B cell (primary cell): ENCODE measurements around the gene NOS3. TPM values are rescaled to one million over a fixed set of nuclear protein-coding genes. Genes with fewer than 3 reads are reported as not detected.

ENCODE experiments used
- ATAC-seq: fragments of 200-7000 bp; cut with Tn5 transposase; one replicate; pipeline ENCODE4 v1.10.0; 2021; ENCODE audit warnings: low read depth, mild to moderate bottlenecking, moderate number of reproducible peaks, moderate library complexity
- CTCF ChIA-PET: fragments of 350-600 bp; sonication (Branson Sonifier 250); formaldehyde crosslinking; loops from one replicate; lab custom pipeline; 2021; ENCODE audit warnings: antibody characterized with exemption, inconsistent platforms; lab: Charles Lee
- POLR2A ChIA-PET: fragments of 350-600 bp; sonication (Branson Sonifier 250); formaldehyde crosslinking; loops from one replicate; lab custom pipeline; 2021; ENCODE audit warnings: antibody characterized with exemption; lab: Charles Lee
- DNase-seq: peaks from one replicate; pipeline ENCODE4 v3.0.0; 2013
- H2AFZ ChIP-seq: 2 replicates; pipeline ENCODE4 v1.6.1; 2012; ENCODE audit warnings: mild to moderate bottlenecking, low read depth, low read length; ENCODE audit not compliant: insufficient read depth, poor library complexity, severe bottlenecking
- H3K27ac ChIP-seq, 2 donors: 1 replicate in 1 of 2; 2 replicates in 1 of 2; pipeline ENCODE4 v1.5.1; 2012 to 2013; ENCODE audit warnings: low read length in 2 of 2, mild to moderate bottlenecking in 2 of 2, moderate library complexity in 1 of 2
- H3K27me3 ChIP-seq, 4 experiments: fragments of 200-600 bp in 1 of 4; sonication (generic) in 1 of 4; replicated peaks in 1 of 4; 1 replicate in 2 of 4; 2 replicates in 2 of 4; pipeline versions ENCODE4 v1.6.1 to v1.7.0; 2013 to 2016; ENCODE audit warnings: low read length in 3 of 4, mild to moderate bottlenecking in 2 of 4, mixed read lengths in 1 of 4, moderate library complexity in 1 of 4; ENCODE audit not compliant: insufficient read depth in 4 of 4, control insufficient read depth in 3 of 4; ENCODE audit errors: control extremely low read depth in 1 of 4
- H3K36me3 ChIP-seq, 2 experiments: replicated peaks in 1 of 2; 1 replicate in 1 of 2; 2 replicates in 1 of 2; pipeline versions ENCODE4 v1.6.1 to v1.7.1; 2013; ENCODE audit warnings: low read length in 1 of 2; ENCODE audit not compliant: insufficient read depth in 2 of 2, control insufficient read depth in 1 of 2; ENCODE audit errors: control extremely low read depth in 1 of 2, extremely low read depth in 1 of 2
- H3K4me1 ChIP-seq, 2 donors: fragments of 200-600 bp in 1 of 2; sonication (generic) in 1 of 2; 1 replicate in 1 of 2; 2 replicates in 1 of 2; pipeline versions ENCODE4 v1.5.1 to v1.6.1; 2013 to 2017; ENCODE audit warnings: low read length in 2 of 2; ENCODE audit not compliant: control insufficient read depth in 2 of 2, insufficient read depth in 2 of 2
- H3K4me2 ChIP-seq: replicated peaks from 2 replicates; pipeline ENCODE3; 2012; ENCODE audit warnings: mild to moderate bottlenecking, low read depth, low read length; ENCODE audit not compliant: poor library complexity, severe bottlenecking
- H3K4me3 ChIP-seq, 5 experiments: fragments of 200-600 bp in 1 of 5; sonication (generic) in 1 of 5; 1 replicate in 3 of 5; 2 replicates in 2 of 5; pipeline versions ENCODE4 v1.5.1 to v1.7.0; 2011 to 2016; ENCODE audit warnings: low read length in 4 of 5, mild to moderate bottlenecking in 4 of 5, low read depth in 2 of 5, control low read depth in 1 of 5, moderate library complexity in 1 of 5; ENCODE audit not compliant: insufficient read depth in 1 of 5; ENCODE audit errors: control extremely low read depth in 1 of 5, extremely low read depth in 1 of 5
- H3K79me2 ChIP-seq: fragments of 200-600 bp; sonication (generic); one replicate; pipeline ENCODE4 v1.6.0; 2016; ENCODE audit warnings: low read length; ENCODE audit not compliant: control insufficient read depth, insufficient read depth
- H3K9ac ChIP-seq: fragments of 200-600 bp; sonication (generic); 2 replicates; pipeline ENCODE4 v1.6.1; 2017; ENCODE audit warnings: mild to moderate bottlenecking, low read length, moderate library complexity
- H3K9me3 ChIP-seq, 3 donors: one replicate each; pipeline versions ENCODE4 v1.6.1 to v1.7.1; 2013; ENCODE audit warnings: low read length in 2 of 3; ENCODE audit not compliant: control insufficient read depth in 2 of 3, insufficient read depth in 1 of 3; ENCODE audit errors: control extremely low read depth in 1 of 3
- H4K20me1 ChIP-seq: 2 replicates; pipeline ENCODE4 v1.6.0; 2012; ENCODE audit warnings: mild to moderate bottlenecking, low read length; ENCODE audit not compliant: insufficient read depth, control insufficient read depth, poor library complexity, severe bottlenecking
- H3K27ac Mint-ChIP-seq: one replicate; pipeline ENCODE4 v1.8.0; 2021; ENCODE audit warnings: mixed read lengths
- H3K27me3 Mint-ChIP-seq: one replicate; pipeline ENCODE4 v1.8.0; 2021; ENCODE audit warnings: mixed read lengths
- H3K4me1 Mint-ChIP-seq: one replicate; pipeline ENCODE4 v1.8.0; 2021; ENCODE audit warnings: mixed read lengths
- H3K4me3 Mint-ChIP-seq: one replicate; pipeline ENCODE4 v1.8.0; 2021; ENCODE audit warnings: mixed read lengths
- H3K9me3 Mint-ChIP-seq: one replicate; pipeline ENCODE4 v1.8.0; 2022; ENCODE audit warnings: mixed read lengths; ENCODE audit not compliant: insufficient read depth
- EZH2 ChIP-seq: IDR thresholded peaks from 2 replicates; pipeline ENCODE4 v1.6.1; 2012; ENCODE audit warnings: borderline replicate concordance, low read depth, mild to moderate bottlenecking, moderate library complexity, low read length; ENCODE audit not compliant: insufficient read depth, poor library complexity, severe bottlenecking
- WGBS: methylation state at CpG from one replicate; pipeline ENCODE4 v1.1.5; 2013; ENCODE audit warnings: missing lambda C conversion rate; ENCODE audit not compliant: insufficient coverage; 5-methylcytosine and 5-hydroxymethylcytosine counted together
- intact Hi-C: fragments of 100-400 bp; cut with micrococcal nuclease; formaldehyde crosslinking; loops from one replicate; pipeline ENCODE4 v1.10.0; 2022
- polyA plus RNA-seq: library from polyadenylated mRNA; depleted of rRNA; stranded (reverse); fragments of >200 nt; gene quantifications from 2 replicates; pipeline ENCODE4 v1.2.3, GENCODE V29; 2012
- total RNA-seq, 2 donors: library from RNA; stranded (reverse); fragments of 120-200 nt in 1 of 2; gene quantifications; 1 replicate in 1 of 2; 2 replicates in 1 of 2; pipeline versions ENCODE4 v1.2.3 to v1.2.4, GENCODE V29; 2013 to 2022
- TF ChIP-seq, protein P1 (sequence below): fragments of 200-600 bp; IDR thresholded peaks from one replicate; pipeline ENCODE4 v1.8.0; 2022; ENCODE audit warnings: antibody characterized with exemption, mild to moderate bottlenecking

The NOS3 gene
- total and polyA plus RNA-seq, 2 donors (not counting 1 experiment from before 2014, with no cell fraction given), result 0.39 to 0.54 TPM

- ChIA-PET POLR2A (no interaction called here), CTCF (interaction anchor here (0.8 to 1.9 kb wide), 4 partner anchors 9 to 32 kb away, joined by 3 to 8 read pairs (median 3); no protein-coding TSS in a partner anchor)
- DNase-seq (peak; percentile 12), ATAC-seq (no peak)
- H3K4me2 ChIP-seq, result peak overlapping the region; percentile 35
- peak overlapping the region; percentile 59 for H2AFZ ChIP-seq
- H3K27ac Mint-ChIP-seq, result no peak overlapping the region
- no peak overlapping the region for H3K4me3 Mint-ChIP-seq
- H3K27me3 ChIP-seq, result peaks cover 0 to 36% (median 4%) of the 10 kb centered on the region in 4 experiments
- 34% methylated on average over 15 of the region's 19 CpGs for WGBS
- H4K20me1 ChIP-seq, result no peaks in the 10 kb centered on the region
- H3K9me3 ChIP-seq, result peaks cover 0 to 31% (median 5%) of the 10 kb centered on the region in 3 donors
- intact Hi-C loops, result no loop called here
- no peak overlapping the region for H3K27ac ChIP-seq
- peaks cover 29% of the 10 kb centered on the region for H3K27me3 Mint-ChIP-seq
- no peak overlapping the region for H3K9ac ChIP-seq
- peaks cover 4% of the 10 kb centered on the region for H3K4me1 Mint-ChIP-seq
- H3K36me3 ChIP-seq, result no peaks in the 10 kb centered on the region
- no peak overlapping the region for H3K4me3 ChIP-seq
- peaks cover 3% of the 10 kb centered on the region for H3K9me3 Mint-ChIP-seq
- H3K4me1 ChIP-seq, result peaks cover 0 to 14% of the 10 kb centered on the region in 2 donors
- no peaks in the 10 kb centered on the region for H3K79me2 ChIP-seq
- TF ChIP-seq EZH2, result no peak
- TF ChIP-seq, protein P1, sequence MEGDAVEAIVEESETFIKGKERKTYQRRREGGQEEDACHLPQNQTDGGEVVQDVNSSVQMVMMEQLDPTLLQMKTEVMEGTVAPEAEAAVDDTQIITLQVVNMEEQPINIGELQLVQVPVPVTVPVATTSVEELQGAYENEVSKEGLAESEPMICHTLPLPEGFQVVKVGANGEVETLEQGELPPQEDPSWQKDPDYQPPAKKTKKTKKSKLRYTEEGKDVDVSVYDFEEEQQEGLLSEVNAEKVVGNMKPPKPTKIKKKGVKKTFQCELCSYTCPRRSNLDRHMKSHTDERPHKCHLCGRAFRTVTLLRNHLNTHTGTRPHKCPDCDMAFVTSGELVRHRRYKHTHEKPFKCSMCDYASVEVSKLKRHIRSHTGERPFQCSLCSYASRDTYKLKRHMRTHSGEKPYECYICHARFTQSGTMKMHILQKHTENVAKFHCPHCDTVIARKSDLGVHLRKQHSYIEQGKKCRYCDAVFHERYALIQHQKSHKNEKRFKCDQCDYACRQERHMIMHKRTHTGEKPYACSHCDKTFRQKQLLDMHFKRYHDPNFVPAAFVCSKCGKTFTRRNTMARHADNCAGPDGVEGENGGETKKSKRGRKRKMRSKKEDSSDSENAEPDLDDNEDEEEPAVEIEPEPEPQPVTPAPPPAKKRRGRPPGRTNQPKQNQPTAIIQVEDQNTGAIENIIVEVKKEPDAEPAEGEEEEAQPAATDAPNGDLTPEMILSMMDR, result no peak
Observed at GRCh38 chr7:150994838-150995510, 4.2 kb downstream of the NOS3 start.

DNA sequence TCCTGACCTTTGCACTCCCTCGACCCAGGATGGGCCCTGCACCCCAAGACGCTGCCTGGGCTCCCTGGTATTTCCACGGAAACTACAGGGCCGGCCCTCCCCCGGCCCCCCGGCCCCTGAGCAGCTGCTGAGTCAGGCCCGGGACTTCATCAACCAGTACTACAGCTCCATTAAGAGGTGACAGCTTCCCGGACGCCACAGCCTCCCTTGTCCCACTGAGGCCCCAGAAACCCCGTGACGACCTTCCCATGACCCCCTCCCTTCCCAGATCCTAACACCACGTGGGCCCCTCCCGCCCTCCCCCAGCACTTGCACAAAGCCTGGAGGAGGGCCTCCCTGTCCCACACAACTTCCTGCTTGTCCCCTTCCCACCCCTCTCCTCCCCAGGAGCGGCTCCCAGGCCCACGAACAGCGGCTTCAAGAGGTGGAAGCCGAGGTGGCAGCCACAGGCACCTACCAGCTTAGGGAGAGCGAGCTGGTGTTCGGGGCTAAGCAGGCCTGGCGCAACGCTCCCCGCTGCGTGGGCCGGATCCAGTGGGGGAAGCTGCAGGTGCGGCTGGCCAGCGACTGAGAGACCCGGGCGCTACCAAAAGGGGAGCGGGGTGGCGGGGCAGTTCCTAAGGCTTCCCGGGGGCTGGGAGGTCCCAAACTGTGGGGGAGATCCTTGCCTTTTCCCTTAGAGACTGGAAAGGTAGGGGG is 5.7 kb downstream of the NOS3 start:
- H4K20me1 ChIP-seq, result no peaks in the 10 kb centered on the region
- POLR2A ChIA-PET, result no interaction called here
- DNase-seq, result no peak
- Mint-ChIP-seq H3K4me3 (no peak overlapping the region), H3K27ac (no peak overlapping the region), H3K4me1 (peaks cover 4% of the 10 kb centered on the region), H3K9me3 (no peaks in the 10 kb centered on the region), H3K27me3 (peaks cover 13% of the 10 kb centered on the region)
- H3K27me3 ChIP-seq, result peaks cover 0 to 35% (median 4%) of the 10 kb centered on the region in 4 experiments
- H2AFZ ChIP-seq, result no peak overlapping the region
- no peaks in the 10 kb centered on the region for H3K79me2 ChIP-seq
- peaks cover 0 to 14% of the 10 kb centered on the region in 2 donors for H3K4me1 ChIP-seq
- H3K4me3 ChIP-seq, result no peak overlapping the region
- H3K9me3 ChIP-seq, result peaks cover 0 to 16% (median 0%) of the 10 kb centered on the region in 3 donors
- 6% methylated on average over 30 of the region's 31 CpGs for WGBS
- no peak overlapping the region for H3K4me2 ChIP-seq
- ATAC-seq, result no peak
- no peak overlapping the region for H3K9ac ChIP-seq
- CTCF ChIA-PET, result no interaction called here
- H3K27ac ChIP-seq, result no peak overlapping the region
- TF ChIP-seq, protein P1, result no peak
- no peak for TF ChIP-seq EZH2
- H3K36me3 ChIP-seq, result no peaks in the 10 kb centered on the region
- intact Hi-C loops, result no loop called here
